ENCODE data around the gene XPNPEP2. TPM values are rescaled to one million over a fixed set of nuclear protein-coding genes. Genes with fewer than 3 reads are reported as not detected.
A peak's percentile ranks its signal among the peaks of the same experiment; 100 is the strongest.

XPNPEP2 gene
- total and polyA plus RNA-seq, 9 of the 15 experiments (the other 6 are each of a cell fraction or from before 2014, with no cell fraction given): 0.03 to 0.19 (median 0.09) TPM; not detected in 5

GRCh38 chrX:129786210-129786651, 47.5 kb downstream of the XPNPEP2 start (continued):
- TF ChIP-seq RCOR1 (IDR thresholded peaks at IDR 0.05; ENCODE audit: borderline replicate concordance in 1 of 2, low read depth in 2 of 2, low read length in 2 of 2) (peak in 1 of 2 experiments; percentile 55; a peak in 1 of 4 replicates), CHAMP1 (IDR thresholded peaks at IDR 0.05) (no peak), SIX5 (IDR thresholded peaks at IDR 0.05; ENCODE audit: borderline replicate concordance in 1 of 2, insufficient read depth in 1 of 2, low read depth in 1 of 2, low read length in 2 of 2) (no peak), ZNF395 (CRISPR knock-in tag; IDR thresholded peaks at IDR 0.05) (no peak), IRF9 (tag; IDR thresholded peaks at IDR 0.05) (no peak), ZKSCAN8 (CRISPR knock-in tag; IDR thresholded peaks at IDR 0.05) (no peak), BCLAF1 (IDR thresholded peaks at IDR 0.05; ENCODE audit: borderline replicate concordance in 1 of 2, control insufficient read depth in 1 of 2, low read depth in 2 of 2, low read length in 1 of 2) (no peak), TARDBP (IDR thresholded peaks at IDR 0.05) (no peak), TRIM28 (IDR thresholded peaks at IDR 0.05) (no peak), ELF4 (CRISPR knock-in tag; IDR thresholded peaks at IDR 0.05) (no peak), TEAD1 (CRISPR knock-in tag; IDR thresholded peaks at IDR 0.05) (0 out of 4 replicates have a peak, but pooled peaks of 1 of the 2 experiments have one; percentile 15), TRIM24 (IDR thresholded peaks at IDR 0.05) (peak in 1 of 2 experiments; percentile 17; a peak in 1 of 4 replicates), KLF1 (tag; IDR thresholded peaks at IDR 0.05) (no peak), TAL1 (IDR thresholded peaks at IDR 0.05) (peak; percentile 74), HDGF (IDR thresholded peaks at IDR 0.05) (no peak), ESRRA (IDR thresholded peaks at IDR 0.05; ENCODE audit: borderline replicate concordance, low read depth) (peak; percentile 41; the same call in 1 of the 2 replicates), ZNF134 (CRISPR knock-in tag; conservative IDR thresholded peaks at IDR 0.05) (no peak), MLLT1 (IDR thresholded peaks at IDR 0.05) (no peak), PHF8 (IDR thresholded peaks at IDR 0.05; ENCODE audit: borderline replicate concordance, low read length) (no peak), RFX7 (CRISPR knock-in tag; IDR thresholded peaks at IDR 0.05) (no peak)

Measured in K562 (cell line).